Non-pigmented ciliary epithelial cell (primary cell): ENCODE results near the gene NFIB.
A peak's percentile ranks its signal among the peaks of the same experiment; 100 is the strongest.

Source experiments
- DNase-seq: peaks from one replicate; pipeline ENCODE4 v3.0.0-alpha.2; 2010; ENCODE audit warnings: low read depth

Gene NFIB

DNA sequence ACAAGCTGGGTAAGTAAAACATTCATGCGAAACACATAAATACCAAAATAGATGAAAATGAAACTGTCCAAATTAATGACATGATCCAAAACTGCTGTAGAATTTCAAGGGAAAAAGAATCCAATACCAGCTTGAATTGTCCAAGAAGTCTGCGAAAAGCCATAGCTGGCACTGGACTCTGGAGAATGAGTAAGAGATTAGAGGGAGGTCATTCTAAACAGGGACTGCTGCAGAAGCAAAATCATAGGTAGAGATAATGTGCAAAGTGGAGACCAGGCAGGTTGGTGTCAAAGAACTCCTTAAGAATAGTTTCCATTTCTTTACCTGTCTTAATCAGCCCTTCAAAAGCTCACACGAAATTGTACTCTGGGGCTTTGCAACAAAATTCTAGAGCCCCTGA lies 162.5 kb downstream of the NFIB start:
- DNase-seq: no peak

DNA sequence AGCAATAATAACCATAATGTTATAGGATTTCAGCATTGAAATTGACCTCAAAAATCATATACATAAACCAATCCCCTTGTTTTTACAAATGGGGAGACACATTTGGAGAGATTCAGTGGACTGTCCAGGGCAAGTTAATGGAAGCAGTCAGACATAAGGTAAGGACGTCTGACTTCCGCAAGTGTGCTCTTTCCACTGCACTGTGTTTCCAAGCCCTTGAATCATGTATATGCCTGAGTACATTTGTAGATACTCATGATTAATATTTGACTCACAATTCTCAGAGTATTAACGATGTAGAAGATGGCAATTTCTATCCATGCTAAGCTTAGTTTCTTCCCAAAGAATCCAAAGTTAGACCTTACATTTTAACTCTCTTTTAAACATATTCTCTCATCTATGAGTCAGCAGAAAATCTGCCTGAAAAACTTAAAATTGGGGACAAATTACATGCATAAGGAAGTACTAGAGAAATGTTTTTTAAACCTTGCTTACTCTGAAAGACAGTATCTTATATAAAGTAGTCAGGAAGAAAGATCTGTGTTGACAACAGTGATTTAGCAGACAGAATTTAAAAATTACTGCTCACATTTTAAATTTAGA lies 165.3 kb downstream of the NFIB start:
- no peak for DNase-seq

DNA sequence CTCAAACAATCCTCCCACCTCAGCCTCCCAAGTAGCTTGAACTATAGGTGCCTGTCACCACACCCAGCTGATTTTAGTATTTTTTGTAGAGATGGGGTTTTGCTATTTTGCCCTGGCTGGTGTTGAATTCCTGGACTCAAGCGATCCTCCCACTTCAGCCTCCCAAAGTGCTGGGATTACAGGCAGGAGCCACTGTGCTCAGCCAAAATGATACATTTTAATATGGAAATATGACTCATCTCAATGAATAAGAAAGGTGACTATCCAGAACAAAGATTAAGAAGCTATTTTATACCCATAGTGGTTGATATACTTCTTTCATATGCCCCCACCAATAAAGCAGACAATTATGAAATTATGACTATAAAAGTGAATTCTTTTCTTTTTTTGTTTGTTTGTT lies 166.2 kb downstream of the NFIB start:
- no peak for DNase-seq

DNA sequence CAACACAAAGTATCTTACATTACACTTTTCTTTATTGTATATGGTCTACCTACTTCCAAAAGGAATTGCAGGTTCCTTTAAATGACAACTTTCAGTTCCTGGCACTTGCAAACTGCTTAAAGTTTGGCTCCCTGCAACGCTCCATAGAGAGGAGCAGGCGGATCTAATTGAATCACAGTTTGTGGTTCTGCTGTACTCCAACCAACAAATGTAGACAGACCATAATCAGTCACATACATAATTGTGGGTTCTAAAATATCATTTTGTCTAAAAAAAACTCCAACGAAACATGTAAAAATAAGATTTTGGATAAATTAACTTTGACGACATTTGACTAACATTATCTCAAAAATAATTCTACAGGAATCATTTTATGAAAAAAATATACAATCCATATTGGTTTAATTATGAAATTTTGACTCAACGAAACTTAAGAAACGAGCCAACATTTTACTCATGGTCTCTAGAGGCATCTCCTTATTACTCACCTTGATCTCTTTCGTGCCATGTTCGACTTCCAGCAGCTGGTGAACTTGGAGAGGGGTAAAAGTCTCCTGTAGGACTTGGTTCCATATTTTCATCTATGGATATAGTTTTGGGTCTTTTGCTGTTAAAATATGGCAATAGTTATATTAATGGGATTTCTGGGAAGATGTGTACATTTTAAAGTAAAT lies 167.6 kb downstream of the NFIB start:
- DNase-seq: no peak

DNA sequence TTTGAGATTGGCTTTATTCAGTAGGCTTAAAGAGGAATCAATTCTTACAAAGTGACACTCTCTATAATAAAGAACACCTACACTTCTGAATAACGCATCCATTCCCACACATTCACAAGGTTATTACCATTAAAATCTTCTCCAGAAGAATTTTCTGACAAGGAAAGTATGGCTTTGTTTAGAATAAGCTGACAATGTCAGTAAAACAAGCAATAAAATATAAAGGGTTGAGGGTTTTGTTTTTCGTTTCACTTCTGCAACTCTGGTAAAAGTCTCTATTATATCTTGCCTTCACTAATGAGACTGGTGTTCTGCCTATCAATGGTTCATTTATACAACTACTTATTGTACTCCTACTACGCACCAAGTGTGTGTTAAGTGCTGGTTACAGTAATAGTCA lies 169.7 kb downstream of the NFIB start:
- no peak for DNase-seq

DNA sequence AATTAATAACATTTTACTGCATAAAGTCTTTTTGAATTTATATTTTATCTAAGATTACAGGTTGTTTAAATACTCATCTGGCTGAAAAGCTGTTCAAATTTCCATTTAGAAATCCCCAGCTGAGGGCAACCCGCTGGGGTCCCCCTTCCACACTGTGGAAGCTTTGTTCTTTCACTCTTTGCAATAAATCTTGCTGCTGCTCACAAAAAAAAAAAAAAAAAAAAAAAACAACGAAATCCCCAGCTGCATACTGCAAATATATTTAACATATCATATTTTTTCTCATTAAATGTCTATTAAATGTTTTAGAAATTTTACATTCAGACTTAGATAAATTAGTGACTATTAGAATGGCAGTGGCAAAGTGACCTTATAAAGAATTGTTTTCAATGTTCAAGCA lies 172.2 kb downstream of the NFIB start:
- no peak for DNase-seq

DNA sequence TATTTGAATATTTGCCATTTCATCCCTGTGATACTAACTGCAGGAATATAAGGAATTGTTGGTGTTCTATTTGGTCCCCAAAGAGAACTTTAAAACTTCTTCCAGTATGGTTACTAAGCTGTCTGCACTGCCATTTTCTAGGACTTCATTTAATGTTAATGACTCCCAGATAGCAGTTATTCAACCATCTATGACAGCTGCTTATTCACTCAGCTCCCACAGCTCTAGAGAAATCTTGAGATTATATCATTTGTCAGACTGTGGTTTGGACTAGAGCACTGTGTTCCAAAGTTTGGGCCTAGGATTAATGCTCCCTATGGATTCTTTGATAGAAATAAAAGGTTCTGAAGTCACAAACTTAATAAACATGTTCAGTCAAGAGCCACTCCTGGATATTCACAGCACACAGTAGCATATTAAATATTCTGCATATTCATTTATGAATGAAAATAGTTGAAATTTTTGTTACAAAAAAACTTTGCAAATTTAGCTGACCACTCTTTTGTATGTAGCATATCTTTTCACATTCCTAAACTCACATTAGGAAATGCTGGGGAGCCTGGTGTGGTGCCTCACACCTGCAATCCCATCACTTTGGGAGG lies 173.7 kb downstream of the NFIB start:
- no peak for DNase-seq

DNA sequence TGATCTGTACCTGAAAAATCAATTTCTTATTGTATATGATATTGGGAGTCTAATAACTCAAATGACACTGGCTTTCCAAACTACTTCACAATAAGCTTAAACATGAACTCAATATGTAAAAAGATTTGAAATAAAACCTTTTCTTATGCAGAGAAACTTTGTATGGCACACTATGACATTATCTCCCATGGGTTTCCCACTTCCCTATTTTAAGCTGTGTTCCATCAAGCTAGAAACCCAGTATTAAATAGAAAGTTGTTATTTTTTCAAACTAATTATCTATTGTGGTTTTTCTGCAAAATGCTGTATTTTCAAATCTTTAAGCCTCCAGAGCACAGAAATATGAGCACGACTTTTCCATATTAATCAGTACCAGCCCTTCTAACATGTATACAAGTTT lies 174.7 kb downstream of the NFIB start:
- DNase-seq: no peak

DNA sequence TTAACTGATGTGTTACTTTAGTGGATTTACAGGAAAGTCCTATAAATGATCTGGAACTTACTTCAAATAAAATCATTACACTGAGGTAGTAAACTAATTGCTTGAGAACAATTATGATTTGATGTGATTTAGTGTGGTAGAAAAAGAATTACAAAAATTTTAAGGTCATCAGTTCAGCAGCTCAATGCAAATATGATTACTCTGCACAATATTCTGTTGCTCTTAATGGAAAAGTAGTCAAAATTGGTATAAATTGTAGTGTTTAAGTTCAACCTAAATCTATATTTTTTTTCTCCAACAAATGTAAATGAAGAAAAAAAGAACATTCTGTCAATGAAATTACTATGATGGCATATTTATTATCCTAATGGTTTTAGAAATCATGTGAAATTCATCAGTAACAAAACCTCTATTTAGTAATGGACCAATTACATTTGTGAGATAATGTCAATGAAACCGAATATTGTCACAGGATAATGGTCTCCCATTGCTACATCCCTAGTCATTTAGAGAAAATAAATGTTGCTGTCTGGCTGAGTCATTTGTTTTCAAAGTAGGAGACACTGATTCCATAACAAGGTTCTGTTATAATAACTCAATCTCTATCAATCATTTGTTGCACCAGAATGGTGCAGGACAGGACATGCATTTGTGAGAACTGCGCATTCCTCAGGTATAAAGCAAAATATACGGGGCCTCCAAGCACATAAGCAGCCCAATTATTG lies 177.1 kb downstream of the NFIB start:
- DNase-seq: no peak

DNA sequence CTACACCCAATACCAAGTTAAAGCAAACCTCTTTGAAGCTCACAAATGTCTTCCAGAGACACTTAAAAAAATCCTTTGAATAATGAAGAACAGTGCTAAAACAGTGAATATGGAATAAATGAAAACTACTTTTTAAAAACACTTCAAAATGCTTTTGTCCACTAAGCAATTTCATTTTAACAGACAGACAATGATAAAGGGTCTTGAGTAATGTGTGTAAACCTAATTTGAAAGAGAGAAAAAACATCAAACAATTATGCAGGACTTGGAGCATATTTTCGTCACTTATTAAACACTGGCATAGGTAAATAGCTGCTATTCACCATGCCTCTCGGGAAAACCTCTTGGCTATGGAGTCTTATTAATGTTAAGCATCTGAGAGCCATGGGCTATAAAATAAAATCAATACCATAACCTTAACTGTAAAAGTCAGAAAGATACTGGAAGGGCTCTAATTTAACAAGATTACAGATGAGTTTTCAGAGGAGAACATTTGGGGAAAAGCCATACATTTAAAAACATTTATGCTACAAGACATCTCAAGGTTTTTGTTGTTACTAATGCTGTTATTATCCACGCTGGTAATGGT lies 177.8 kb downstream of the NFIB start:
- no peak for DNase-seq

DNA sequence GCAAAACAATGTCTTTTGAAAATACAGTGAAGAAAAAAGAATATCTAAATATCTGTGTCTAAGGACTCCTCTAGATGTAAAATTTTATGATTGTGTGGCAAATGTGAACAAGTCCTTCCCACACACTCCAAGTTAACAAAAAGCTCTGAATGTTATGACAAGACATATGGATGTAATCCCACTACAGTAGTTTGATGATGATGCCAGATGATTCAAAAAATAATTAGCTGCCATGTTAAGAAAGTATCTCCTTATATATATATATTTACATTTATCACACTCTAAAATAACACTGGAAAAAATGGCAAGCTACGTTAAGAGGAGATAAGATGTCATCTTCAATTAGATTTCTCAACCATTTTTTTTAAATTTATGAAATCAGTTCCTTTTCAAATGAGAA lies 178.5 kb downstream of the NFIB start:
- no peak for DNase-seq

DNA sequence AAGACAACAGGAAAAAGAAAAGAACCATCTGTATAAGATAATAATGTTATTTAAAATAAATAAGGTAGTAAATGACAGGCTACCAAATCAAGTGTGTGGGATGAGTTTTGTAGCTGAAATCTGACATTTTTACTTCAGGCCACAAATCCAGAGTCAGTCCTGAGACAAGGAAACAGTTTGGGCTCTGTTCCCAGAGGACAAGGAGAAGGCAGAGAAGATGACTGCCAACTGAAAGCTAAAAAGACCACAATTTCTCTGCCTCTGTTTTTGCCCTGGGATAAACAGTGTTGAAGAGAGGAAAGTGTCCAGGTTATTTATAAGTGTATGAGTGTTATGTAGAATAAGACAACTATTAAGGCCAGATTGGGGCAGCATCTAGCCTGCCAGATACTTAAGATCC lies 180.5 kb downstream of the NFIB start:
- no peak for DNase-seq

DNA sequence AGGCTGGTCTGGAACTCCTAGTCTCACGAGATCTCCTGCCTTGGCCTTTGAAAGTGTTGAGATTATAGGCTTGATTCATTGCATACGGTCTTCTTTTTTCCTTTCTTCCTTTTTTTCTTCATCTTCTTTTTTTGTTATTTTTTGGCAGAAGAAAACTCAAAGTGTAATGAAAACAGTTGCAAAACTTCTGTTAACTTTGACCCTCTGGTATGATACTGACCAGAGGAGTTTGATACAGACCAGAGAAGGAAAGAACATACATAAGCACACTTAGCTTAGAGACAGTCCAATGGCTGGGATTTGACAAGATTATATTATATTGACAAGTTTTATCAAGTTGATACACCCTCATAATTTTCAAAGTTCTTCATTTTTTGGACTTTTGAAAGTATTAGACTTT lies 181.2 kb downstream of the NFIB start:
- no peak for DNase-seq

DNA sequence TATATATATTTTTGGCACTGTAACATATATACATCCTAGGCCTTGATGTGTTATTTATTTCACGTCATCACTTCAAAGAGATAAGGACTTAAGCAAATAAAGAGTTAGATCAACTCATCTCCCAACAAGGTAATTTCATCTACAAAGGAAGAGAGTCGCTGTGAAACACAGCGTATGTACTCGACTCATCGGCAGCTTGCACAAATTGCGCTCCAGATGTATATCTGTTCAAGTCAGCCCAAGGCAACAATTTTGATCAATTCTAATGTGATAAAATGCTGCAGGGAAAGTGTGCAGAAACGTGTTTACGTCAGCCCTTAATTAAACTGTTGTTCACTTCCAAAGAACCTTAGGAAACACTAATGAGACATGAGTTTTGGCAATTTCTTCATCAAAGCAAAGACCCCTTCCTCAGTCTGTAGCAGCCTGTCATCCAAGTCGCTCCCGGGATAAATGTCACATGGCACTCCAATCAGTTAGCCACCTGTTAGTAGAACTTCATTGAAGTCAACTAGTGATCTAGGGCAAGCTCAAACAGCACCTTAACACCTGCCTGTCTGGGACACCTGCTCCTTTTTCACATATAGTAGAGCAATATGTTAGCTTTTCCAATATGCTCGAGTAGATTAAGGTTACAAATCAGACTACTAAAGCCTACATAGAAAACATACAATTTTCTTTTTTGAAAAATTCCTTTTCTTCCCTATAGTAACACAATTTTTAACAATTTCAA lies 182.4 kb downstream of the NFIB start:
- DNase-seq: no peak

DNA sequence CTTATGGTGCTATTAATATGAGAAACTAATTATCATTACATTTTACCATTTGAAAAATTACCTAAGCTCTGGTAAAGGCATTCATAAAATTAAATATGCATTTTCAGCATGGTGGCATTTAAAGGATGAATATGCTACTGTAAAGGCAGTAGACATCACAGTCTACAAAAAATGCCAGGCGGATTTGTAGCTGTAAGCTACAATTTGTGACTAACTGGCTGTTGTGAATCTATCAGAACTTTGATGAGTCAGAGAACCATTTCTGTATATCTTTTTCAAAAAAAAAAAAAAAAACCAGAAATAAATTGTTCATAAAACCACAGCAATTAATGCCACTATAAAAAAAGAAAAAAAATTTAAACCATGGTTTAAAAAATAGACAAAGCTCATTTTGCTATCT lies 186.3 kb downstream of the NFIB start:
- peak; percentile 22 for DNase-seq

DNA sequence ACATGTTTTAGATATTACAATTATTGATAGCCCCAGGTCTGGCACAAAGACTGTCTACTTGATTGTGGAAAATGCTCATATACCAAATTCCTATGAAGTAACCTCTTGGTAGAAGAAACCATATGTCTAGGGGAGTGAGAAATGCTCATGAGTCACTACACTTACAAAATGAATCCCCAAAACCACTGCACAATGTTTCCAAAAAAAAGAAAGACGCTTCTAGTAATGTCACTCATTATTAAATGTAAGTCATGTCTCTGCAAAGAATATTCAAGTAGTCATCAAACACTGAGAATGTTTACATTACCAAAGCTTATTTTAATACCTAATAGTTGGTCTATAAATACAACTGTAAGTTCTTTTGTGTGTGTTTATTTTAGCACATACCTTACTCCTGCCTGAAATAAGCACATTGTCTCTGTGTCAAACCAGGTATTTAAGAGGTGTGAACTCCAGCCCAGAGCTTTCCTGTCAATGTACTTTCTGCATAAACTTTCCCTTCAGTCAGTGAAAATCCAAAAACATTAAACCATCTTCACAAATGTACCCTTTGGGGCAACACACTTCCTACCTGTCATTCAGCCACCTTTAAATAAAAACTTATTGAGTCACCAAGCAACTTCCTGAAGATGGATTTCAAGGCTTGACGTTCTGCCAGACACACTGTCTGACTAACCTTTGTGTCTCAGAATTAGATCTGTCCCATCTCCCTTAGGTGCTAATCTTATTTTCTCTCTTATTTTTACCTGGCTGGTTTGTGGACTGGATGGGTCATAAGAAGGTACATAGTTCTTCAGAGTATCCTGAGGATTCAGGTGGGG lies 194.0 kb downstream of the NFIB start:
- DNase-seq: peak; percentile 37

DNA sequence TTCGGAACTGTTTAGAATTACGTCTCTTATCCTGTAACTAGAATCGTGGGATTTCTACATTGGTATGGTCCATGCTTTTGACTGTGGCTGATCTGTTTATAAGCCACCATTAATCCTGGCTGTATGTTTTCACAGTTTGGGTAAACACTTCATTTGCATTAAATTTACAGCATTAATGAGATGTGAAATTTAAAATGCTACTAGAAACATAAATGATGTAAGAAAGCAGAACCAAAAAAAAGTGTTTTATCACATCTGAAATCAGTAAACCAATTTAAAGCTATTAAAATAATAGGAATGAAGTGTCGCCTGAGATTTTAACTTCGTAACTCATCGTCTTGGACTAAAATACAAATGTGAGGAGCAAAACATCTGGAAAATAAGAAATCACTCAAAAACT lies 201.7 kb downstream of the NFIB start:
- DNase-seq: no peak

DNA sequence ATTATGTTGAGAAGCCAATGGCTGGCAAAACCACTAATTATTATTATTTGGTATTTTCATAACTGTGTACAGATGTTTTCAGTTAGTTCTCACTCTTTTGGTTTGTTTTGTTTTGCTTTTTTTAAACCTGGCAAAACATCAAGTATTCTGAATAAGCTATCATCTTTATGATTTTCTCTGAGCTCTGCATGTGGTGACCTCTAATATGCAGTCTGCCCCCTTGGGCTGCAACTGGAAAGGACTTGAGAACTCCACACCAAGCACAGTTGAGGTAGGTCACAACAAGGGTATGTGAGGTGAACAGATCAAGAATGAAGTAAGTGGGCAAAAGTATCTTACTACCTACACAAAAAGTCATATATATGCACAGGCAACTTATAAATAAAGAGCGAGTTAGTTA lies 202.2 kb downstream of the NFIB start:
- no peak for DNase-seq

DNA sequence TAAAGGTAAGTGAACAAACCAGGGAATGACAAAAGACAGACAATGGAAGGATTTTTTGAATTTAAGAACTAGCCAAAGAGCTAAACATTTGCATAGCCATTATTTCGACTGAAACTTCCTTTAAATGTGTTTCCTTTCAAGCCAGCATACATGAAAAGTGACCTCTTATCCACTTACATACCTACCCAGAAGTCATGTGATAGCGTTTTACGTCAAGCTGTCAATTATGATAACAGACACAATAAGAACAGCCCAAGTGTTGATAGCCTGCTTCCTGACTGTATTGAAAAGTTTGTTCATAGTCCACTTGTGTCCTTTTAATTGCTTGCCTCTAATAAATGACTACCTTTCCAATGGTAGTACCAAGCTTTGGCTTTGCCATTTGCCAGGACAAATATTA lies 206.0 kb downstream of the NFIB start:
- no peak for DNase-seq

DNA sequence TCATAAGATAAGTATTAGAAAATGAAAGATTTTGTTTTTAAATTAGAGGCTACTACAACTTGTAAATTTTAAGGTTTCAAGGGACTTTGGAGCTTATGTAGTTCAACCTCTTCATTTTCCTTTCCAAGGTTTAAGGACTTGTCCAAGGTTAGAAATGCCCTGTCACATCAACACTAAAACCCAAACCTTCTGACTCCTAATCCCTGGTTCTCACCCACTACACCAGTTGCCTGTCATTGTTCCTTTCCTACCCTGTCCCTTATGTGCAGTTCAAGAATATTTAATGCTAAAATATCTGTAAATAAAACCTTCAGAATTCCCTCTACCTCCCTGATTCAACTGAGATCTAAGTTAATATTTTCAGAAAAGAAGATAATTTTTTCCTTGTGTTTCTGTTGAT lies 206.4 kb downstream of the NFIB start:
- DNase-seq: no peak

DNA sequence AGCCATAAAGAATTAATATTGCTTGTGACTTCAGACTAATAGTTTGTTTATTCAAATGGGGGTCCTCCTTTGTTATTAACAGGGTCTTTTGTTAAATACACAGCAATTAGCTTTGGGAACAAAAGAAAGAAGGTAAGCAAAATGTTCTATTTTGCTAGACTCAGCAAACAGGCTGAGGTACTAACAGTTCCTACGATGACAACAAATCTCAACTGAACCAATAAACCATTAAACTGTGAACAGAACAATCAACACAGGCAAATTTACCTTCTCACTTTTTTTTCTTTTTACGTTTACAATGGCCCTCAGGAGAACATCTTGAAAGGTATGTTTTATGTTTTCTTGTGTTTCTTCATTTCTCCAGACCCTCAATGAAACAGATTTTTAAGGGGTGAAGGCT lies 207.2 kb downstream of the NFIB start:
- no peak for DNase-seq
